HepG2 (cell line): ENCODE results near the gene CHKB. TPM values are rescaled to one million over a fixed set of nuclear protein-coding genes. Genes with fewer than 3 reads are reported as not detected.

Experiments
- AKNA ChIP-seq: sonication (generic); formaldehyde crosslinking; IDR thresholded peaks from 2 replicates; pipeline ENCODE4 v1.4.0; 2020; ENCODE audit warnings: missing genetic modification reagents, borderline replicate concordance
- HNRNPUL1 ChIP-seq: fragments of 200-400 bp; formaldehyde crosslinking; IDR thresholded peaks from 2 replicates; pipeline ENCODE4 v1.6.1; 2017; ENCODE audit warnings: low read depth, mild to moderate bottlenecking, low read length, moderate library complexity
- SALL2 ChIP-seq: sonication (generic); formaldehyde crosslinking; IDR thresholded peaks from 2 replicates; pipeline ENCODE4 v1.8.1; 2023; ENCODE audit warnings: mild to moderate bottlenecking, missing genetic modification reagents, inconsistent platforms
- SMAD1 ChIP-seq: sonication (generic); formaldehyde crosslinking; IDR thresholded peaks from 2 replicates; pipeline ENCODE4 v1.4.0; 2020; ENCODE audit warnings: missing genetic modification reagents, low read depth, mild to moderate bottlenecking, borderline replicate concordance
- SNAPC5 ChIP-seq: sonication (generic); formaldehyde crosslinking; IDR thresholded peaks from 2 replicates; pipeline ENCODE4 v1.8.1; 2023; ENCODE audit warnings: mild to moderate bottlenecking, missing genetic modification reagents, borderline replicate concordance
- TEF ChIP-seq: sonication (generic); formaldehyde crosslinking; IDR thresholded peaks from 2 replicates; pipeline ENCODE4 v1.5.0; 2020; ENCODE audit warnings: missing genetic modification reagents
- THAP9 ChIP-seq: sonication (generic); formaldehyde crosslinking; IDR thresholded peaks from 2 replicates; pipeline ENCODE4; 2020; ENCODE audit warnings: missing genetic modification reagents, mild to moderate bottlenecking, borderline replicate concordance
- TMF1 ChIP-seq: sonication (generic); formaldehyde crosslinking; IDR thresholded peaks from 2 replicates; pipeline ENCODE4 v1.8.1; 2022; ENCODE audit warnings: low read depth, missing genetic modification reagents
- TOE1 ChIP-seq: sonication (generic); formaldehyde crosslinking; IDR thresholded peaks from 2 replicates; pipeline ENCODE4 v1.4.0; 2020; ENCODE audit warnings: mild to moderate bottlenecking, missing genetic modification reagents
- ZBTB8A ChIP-seq: sonication (generic); formaldehyde crosslinking; IDR thresholded peaks from 2 replicates; pipeline ENCODE4 v1.4.0; 2020; ENCODE audit warnings: mild to moderate bottlenecking, low read depth, missing genetic modification reagents, borderline replicate concordance
- ZMYM4 ChIP-seq: sonication (generic); formaldehyde crosslinking; IDR thresholded peaks from 2 replicates; pipeline ENCODE4 v1.8.1; 2023; ENCODE audit warnings: mild to moderate bottlenecking, missing genetic modification reagents
- ZNF512B ChIP-seq: sonication (generic); formaldehyde crosslinking; IDR thresholded peaks from 2 replicates; pipeline ENCODE4 v1.5.1; 2020; ENCODE audit warnings: missing genetic modification reagents, mild to moderate bottlenecking, borderline replicate concordance
- ZNF513 ChIP-seq: sonication (generic); formaldehyde crosslinking; conservative IDR thresholded peaks from 2 replicates; pipeline ENCODE4 v1.5.0; 2020; ENCODE audit warnings: missing genetic modification reagents
- ZNF550 ChIP-seq: sonication (generic); formaldehyde crosslinking; IDR thresholded peaks from 2 replicates; pipeline ENCODE4 v1.4.0; 2020; ENCODE audit warnings: mild to moderate bottlenecking, missing genetic modification reagents, borderline replicate concordance
- ZSCAN21 ChIP-seq: sonication (generic); formaldehyde crosslinking; IDR thresholded peaks from 2 replicates; pipeline ENCODE4 v1.8.0; 2022; ENCODE audit warnings: mild to moderate bottlenecking, missing genetic modification reagents, moderate library complexity, borderline replicate concordance
- polyA plus RNA-seq, 8 experiments: library from polyadenylated mRNA; depleted of rRNA in 3 of 8; stranded (reverse) in 7 of 8; unstranded in 1 of 8; fragments of >200 nt; fragmentation: Illumina TruSeq in 4 of 8; extraction: Trizol in 4 of 8; gene quantifications; 2 replicates each; pipeline versions ENCODE4 v1.2.1 to v1.2.3, GENCODE V29; 2011 to 2016; ENCODE audit warnings: low read depth in 4 of 8, missing spikeins in 1 of 8, mixed read lengths in 1 of 8; ENCODE audit not compliant: insufficient read depth in 1 of 8
- total RNA-seq, 5 experiments: library from RNA; depleted of rRNA; stranded (reverse); fragments of >200 nt; fragmentation: Illumina TruSeq; extraction: Trizol; gene quantifications; 2 replicates each; pipeline ENCODE4 v1.2.3, GENCODE V29; 2016; ENCODE audit warnings: low read depth in 1 of 5

CHKB gene
- total and polyA plus RNA-seq, 2 of the 13 experiments (the other 11 are each of a cell fraction or from before 2014, with no cell fraction given), result 24.5 to 42.7 TPM

GRCh38 chr22:50628543-50629134 is 46.0 kb upstream of the CHKB start (continued):
- TF ChIP-seq THAP9 (CRISPR knock-in tag), result no peak
- TF ChIP-seq SMAD1 (CRISPR knock-in tag), result no peak; the same call in 1 of the 2 replicates
- TF ChIP-seq SALL2 (CRISPR knock-in tag), result no peak
- peak; percentile 10; the same call in 1 of the 2 replicates for TF ChIP-seq ZSCAN21 (CRISPR knock-in tag)
- TF ChIP-seq TMF1 (CRISPR knock-in tag), result 0 out of 2 replicates have a peak, but pooled peaks have one; percentile 38
- no peak for TF ChIP-seq AKNA
- TF ChIP-seq SNAPC5 (CRISPR knock-in tag), result no peak
- no peak for TF ChIP-seq ZBTB8A (CRISPR knock-in tag)
- TF ChIP-seq TEF (CRISPR knock-in tag), result no peak
- TF ChIP-seq TOE1 (CRISPR knock-in tag), result no peak
- no peak for TF ChIP-seq ZNF550
- TF ChIP-seq ZMYM4 (CRISPR knock-in tag), result no peak
- TF ChIP-seq ZNF512B (CRISPR knock-in tag), result no peak
- TF ChIP-seq ZNF513 (CRISPR knock-in tag), result no peak
- TF ChIP-seq HNRNPUL1, result no peak
